ENCODE results near the gene TRIM46.
"Not testable (repeated sequence)": the region's sequence is repeated elsewhere in the genome, so short reads cannot be mapped to it uniquely, and the experiment has no call there.

The TRIM46 gene

GRCh38 chr1:155223047-155223446, 49.4 kb downstream of the TRIM46 start:
- Mint-ChIP-seq H3K27ac (peak overlapping the region; percentile 66), H3K4me3 (peak overlapping the region; percentile 50), H3K36me3 (no peaks in the 10 kb centered on the region), H3K27me3 (no peaks in the 10 kb centered on the region), H3K9me3 (no peaks in the 10 kb centered on the region), H3K4me1 (peaks cover 32% of the 10 kb centered on the region)
- ATAC-seq (ENCODE audit: low read depth) (no peak), DNase-seq (ENCODE audit: low spot score in 2 of 2) (no peak)

- H3K9me3 Mint-ChIP-seq; H3K36me3 Mint-ChIP-seq; H3K27me3 Mint-ChIP-seq; DNase-seq (ENCODE audit: low spot score in 2 of 2); H3K4me3 Mint-ChIP-seq; ATAC-seq (ENCODE audit: low read depth): not testable (repeated sequence)
- Mint-ChIP-seq H3K27ac (peak overlapping the region; percentile 81), H3K4me1 (peaks cover 31% of the 10 kb centered on the region)
These were observed 51.7 kb downstream of the TRIM46 start for GRCh38 chr1:155225404-155225759.

GRCh38 chr1:155226188-155226909, 52.7 kb downstream of the TRIM46 start:
- H3K4me1 Mint-ChIP-seq = peaks cover 31% of the 10 kb centered on the region
- peak; percentile 47 for ATAC-seq (ENCODE audit: low read depth)
- DNase-seq (ENCODE audit: low spot score in 2 of 2) = peak; percentile 69 to 76
- H3K9me3 Mint-ChIP-seq = no peaks in the 10 kb centered on the region
- no peaks in the 10 kb centered on the region for H3K27me3 Mint-ChIP-seq
- H3K36me3 Mint-ChIP-seq = no peaks in the 10 kb centered on the region
- H3K4me3 Mint-ChIP-seq = peak overlapping the region; percentile 84
- peak overlapping the region; percentile 81 for H3K27ac Mint-ChIP-seq

- no peaks in the 10 kb centered on the region for H3K9me3 Mint-ChIP-seq
- H3K36me3 Mint-ChIP-seq = no peaks in the 10 kb centered on the region
- peak overlapping the region; percentile 84 for H3K4me3 Mint-ChIP-seq
- peak overlapping the region; percentile 81 for H3K27ac Mint-ChIP-seq
- H3K27me3 Mint-ChIP-seq = no peaks in the 10 kb centered on the region
- DNase-seq (ENCODE audit: low spot score in 2 of 2) (no peak), ATAC-seq (ENCODE audit: low read depth) (no peak)
- H3K4me1 Mint-ChIP-seq = peaks cover 31% of the 10 kb centered on the region
These were observed 53.2 kb downstream of the TRIM46 start for GRCh38 chr1:155226910-155227260.

- no peaks in the 10 kb centered on the region for H3K36me3 Mint-ChIP-seq
- ATAC-seq (ENCODE audit: low read depth) = peak; percentile 88
- no peaks in the 10 kb centered on the region for H3K9me3 Mint-ChIP-seq
- DNase-seq (ENCODE audit: low spot score in 2 of 2) = peak; percentile 80 to 92
- H3K4me1 Mint-ChIP-seq = peaks cover 29% of the 10 kb centered on the region
- H3K4me3 Mint-ChIP-seq = peak overlapping the region; percentile 84
- peak overlapping the region; percentile 81 for H3K27ac Mint-ChIP-seq
- H3K27me3 Mint-ChIP-seq = no peaks in the 10 kb centered on the region
These were observed 53.8 kb downstream of the TRIM46 start for GRCh38 chr1:155227261-155228095.

GRCh38 chr1:155228096-155228427, 54.4 kb downstream of the TRIM46 start:
- Mint-ChIP-seq H3K36me3 (no peaks in the 10 kb centered on the region), H3K9me3 (no peaks in the 10 kb centered on the region), H3K4me3 (peak overlapping the region; percentile 84), H3K27me3 (no peaks in the 10 kb centered on the region), H3K27ac (peak overlapping the region; percentile 81), H3K4me1 (peaks cover 25% of the 10 kb centered on the region)
- ATAC-seq (ENCODE audit: low read depth) (no peak), DNase-seq (ENCODE audit: low spot score in 2 of 2) (no peak)

- not testable (repeated sequence) for H3K36me3 Mint-ChIP-seq; H3K27me3 Mint-ChIP-seq; ATAC-seq (ENCODE audit: low read depth); DNase-seq (ENCODE audit: low spot score in 2 of 2); H3K9me3 Mint-ChIP-seq; H3K27ac Mint-ChIP-seq; H3K4me3 Mint-ChIP-seq
- peaks cover 12% of the 10 kb centered on the region for H3K4me1 Mint-ChIP-seq
These were observed 57.7 kb downstream of the TRIM46 start for GRCh38 chr1:155231302-155231701.

GRCh38 chr1:155232001-155232978, 58.6 kb downstream of the TRIM46 start:
- not testable (repeated sequence) for DNase-seq (ENCODE audit: low spot score in 2 of 2); H3K4me3 Mint-ChIP-seq; H3K36me3 Mint-ChIP-seq; H3K9me3 Mint-ChIP-seq; H3K27me3 Mint-ChIP-seq; ATAC-seq (ENCODE audit: low read depth); H3K27ac Mint-ChIP-seq; H3K4me1 Mint-ChIP-seq

GRCh38 chr1:155233502-155233901, 59.9 kb downstream of the TRIM46 start:
- not testable (repeated sequence) for H3K27me3 Mint-ChIP-seq; H3K4me3 Mint-ChIP-seq; H3K27ac Mint-ChIP-seq; ATAC-seq (ENCODE audit: low read depth); H3K9me3 Mint-ChIP-seq; H3K4me1 Mint-ChIP-seq; DNase-seq (ENCODE audit: low spot score in 2 of 2)
- H3K36me3 Mint-ChIP-seq = peaks cover 13% of the 10 kb centered on the region
